Subcutaneous adipose tissue (tissue), 4 donors: Measurements from ENCODE around the gene GDF2. TPM values are rescaled to one million over a fixed set of nuclear protein-coding genes. Genes with fewer than 3 reads are reported as not detected.

Source experiments
- total RNA-seq, 4 donors: library from RNA; depleted of rRNA; stranded (reverse); fragments of >200 nt; gene quantifications; one replicate each; pipeline ENCODE4 v1.1.0, GENCODE V29; 2016
- TF ChIP-seq, protein P1 (sequence below): fragments of 450-650 bp; IDR thresholded peaks from one replicate; pipeline ENCODE4 v1.5.1; 2016; ENCODE audit warnings: low read depth, mild to moderate bottlenecking, control low read depth, antibody characterized with exemption, moderate library complexity

Gene GDF2
- total RNA-seq, 4 donors from 2014 or later: not detected

DNA sequence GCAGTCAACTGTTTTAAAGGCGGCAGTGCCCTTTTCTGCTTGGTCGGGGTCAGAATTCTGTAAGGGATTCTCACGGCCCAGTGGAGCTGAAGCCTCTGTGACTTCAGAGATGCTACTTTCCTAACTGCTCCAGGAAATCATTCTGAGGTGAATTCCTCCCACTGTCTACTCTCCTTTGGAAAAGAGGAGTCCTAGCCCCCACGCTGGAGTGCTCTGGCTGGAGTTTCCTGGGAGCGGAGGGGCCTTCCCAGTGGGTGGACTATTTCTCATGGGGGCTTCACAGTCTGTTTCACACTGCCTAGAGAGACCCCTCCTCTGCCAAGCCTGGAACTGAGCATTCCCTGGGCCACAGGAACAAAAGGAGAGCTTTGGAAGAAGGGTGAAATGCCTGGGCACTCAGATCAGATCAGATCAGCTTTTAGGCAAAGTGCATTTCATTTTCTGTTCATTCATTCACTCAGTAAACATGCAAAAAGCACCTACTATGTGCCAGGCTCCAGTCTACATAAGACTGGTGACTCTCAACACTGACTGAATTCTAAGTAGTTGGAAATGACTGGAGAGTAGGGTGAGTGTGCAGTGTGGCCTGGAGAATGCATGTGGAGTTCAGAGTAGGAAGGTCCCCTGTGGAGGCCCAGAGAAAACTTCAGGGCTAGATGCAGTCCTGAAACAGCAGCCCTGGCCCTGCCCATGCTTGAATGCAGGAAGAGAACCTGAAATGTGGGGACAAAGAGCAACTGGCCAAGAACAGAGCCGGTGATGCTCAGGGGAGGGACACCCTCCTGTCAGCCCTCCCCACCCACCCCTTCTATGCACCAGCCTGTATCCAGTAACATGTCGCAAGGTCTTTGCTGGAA, 49.6 kb downstream of the GDF2 start:
- TF ChIP-seq, protein P1, sequence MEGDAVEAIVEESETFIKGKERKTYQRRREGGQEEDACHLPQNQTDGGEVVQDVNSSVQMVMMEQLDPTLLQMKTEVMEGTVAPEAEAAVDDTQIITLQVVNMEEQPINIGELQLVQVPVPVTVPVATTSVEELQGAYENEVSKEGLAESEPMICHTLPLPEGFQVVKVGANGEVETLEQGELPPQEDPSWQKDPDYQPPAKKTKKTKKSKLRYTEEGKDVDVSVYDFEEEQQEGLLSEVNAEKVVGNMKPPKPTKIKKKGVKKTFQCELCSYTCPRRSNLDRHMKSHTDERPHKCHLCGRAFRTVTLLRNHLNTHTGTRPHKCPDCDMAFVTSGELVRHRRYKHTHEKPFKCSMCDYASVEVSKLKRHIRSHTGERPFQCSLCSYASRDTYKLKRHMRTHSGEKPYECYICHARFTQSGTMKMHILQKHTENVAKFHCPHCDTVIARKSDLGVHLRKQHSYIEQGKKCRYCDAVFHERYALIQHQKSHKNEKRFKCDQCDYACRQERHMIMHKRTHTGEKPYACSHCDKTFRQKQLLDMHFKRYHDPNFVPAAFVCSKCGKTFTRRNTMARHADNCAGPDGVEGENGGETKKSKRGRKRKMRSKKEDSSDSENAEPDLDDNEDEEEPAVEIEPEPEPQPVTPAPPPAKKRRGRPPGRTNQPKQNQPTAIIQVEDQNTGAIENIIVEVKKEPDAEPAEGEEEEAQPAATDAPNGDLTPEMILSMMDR: no peak

DNA sequence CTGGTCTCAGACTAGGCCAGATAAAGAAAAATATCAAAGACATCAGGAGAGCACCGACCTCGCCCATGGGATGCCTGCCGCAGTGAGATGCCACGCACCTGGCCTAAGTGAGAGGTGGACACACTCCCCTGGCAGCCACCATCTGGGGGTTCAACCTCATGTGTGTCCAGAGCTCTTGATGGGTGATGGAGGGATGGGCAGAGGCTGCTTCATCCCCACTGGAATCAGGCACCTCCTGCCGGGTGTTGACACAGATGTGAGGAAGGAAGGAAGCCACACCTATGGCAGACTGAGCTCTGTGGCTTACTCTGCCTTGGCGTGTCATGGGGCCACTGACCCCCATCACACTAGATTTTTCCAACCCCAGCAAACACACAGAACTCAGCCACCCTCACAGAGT, 50.5 kb downstream of the GDF2 start:
- TF ChIP-seq, protein P1: no peak

DNA sequence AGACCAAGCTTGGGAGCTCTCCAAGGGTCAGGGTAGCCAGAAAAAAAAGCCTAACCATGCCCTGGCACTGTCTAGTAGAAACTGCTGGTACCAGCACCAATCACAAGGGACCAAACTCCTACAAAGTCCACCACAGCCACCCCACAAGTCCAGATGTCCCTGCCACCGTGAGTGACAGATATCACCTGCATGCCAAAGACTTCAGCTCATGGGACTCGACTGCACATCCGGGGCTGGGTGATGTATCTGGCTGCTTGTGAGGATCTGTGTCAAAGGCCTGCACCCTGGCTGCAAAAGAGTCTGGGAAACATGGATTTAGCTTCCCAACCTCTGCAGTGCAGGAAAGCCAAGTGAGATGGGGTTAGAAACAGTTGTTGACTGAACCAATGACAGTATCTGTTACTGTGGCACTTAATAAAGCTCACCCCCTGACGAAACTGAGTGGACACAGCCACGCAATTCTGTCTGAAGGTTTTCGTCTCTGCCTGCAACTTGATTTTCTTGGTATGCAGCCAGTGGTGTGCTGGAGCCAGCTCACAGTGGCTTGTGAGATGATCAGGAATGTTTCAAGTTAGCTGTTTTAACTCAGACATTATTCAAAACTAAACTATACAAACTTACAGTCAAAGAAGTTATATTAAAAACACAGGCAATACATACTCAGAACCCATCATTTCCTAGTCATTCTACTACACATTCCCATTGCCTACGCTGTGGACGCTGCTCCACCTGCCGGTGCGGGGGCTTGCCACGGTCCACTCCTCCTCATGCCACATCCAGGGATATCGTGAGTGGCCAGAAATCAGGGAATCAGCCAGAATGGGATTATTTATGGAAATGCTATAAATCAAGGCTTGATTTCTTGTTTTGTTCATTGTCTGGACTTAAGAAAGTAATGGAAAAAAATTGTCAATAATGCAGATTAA, 52.6 kb downstream of the GDF2 start:
- TF ChIP-seq, protein P1: no peak

DNA sequence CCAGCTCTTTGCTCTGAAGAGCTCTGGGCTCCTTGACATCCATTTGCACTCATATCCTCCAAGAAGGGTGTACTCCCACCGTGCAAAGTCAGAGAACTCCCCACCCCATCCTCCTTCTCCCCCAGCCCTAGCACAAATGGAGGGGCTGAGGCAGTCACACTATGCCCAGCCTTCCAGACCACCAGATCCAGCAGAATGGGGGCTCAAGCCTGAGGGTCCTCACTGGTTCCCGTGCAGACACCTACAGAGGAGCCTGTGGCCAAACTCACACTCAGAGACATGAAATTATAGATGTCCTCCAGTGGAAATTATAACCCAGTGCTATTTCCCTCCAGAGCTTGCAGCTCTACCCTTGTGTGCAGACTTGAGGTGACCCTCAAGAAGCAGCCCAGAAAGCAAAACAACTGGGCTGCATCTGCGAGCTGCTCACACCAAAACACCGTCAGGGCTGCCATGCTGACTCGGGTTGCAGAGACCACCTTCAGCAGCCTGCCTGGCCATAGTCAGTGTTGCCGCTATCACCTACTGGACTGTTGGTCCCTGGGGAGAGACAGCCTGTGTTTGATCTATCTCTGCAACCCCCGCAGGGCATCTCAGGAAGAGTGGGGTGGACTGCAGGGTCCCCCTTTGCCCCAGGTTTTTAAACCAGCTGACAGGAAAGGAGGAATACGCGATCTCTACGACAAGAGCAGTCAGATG, 54.4 kb downstream of the GDF2 start:
- TF ChIP-seq, protein P1: no peak

Other genes starting within 250 kb of the GDF2 start
- gene GDF10, start 22.3 kb upstream of the GDF2 start, total RNA-seq: 1 to 10 TPM; 2.9 to 9.7 (median 5.1) TPM
- gene RBP3, start 25.9 kb downstream of the GDF2 start, total RNA-seq: not detected
- gene ZNF488, start 61.8 kb downstream of the GDF2 start, total RNA-seq: under 1 TPM in 1 of 4 donors, not detected in 3; 0.19 TPM
- gene ANXA8, start 161.7 kb downstream of the GDF2 start, total RNA-seq: 1 to 10 TPM in 1 of 4 donors, not detected in 3; 1.1 TPM
- gene FAM25G, start 169.2 kb downstream of the GDF2 start, total RNA-seq: not detected
- gene AGAP9, start 201.2 kb downstream of the GDF2 start, total RNA-seq: 10 to 100 TPM in 2 of 4 donors, 1 to 10 TPM in 2; 1.5 to 16.0 (median 9.2) TPM